Fibroblast of the aortic adventitia (primary cell): Measurements from ENCODE around the gene SYNE3. TPM values are rescaled to one million over a fixed set of nuclear protein-coding genes. Genes with fewer than 3 reads are reported as not detected.

Experiments
- DNase-seq: peaks from one replicate; pipeline ENCODE4 v3.0.0-alpha.2; 2010; ENCODE audit warnings: low read depth
- H3K4me3 ChIP-seq: 2 replicates; pipeline ENCODE4 v1.5.1; 2011; ENCODE audit warnings: low read depth, mild to moderate bottlenecking, control low read depth, low read length, moderate library complexity
- total RNA-seq: library from RNA; depleted of rRNA; stranded (reverse); fragments of >200 nt; gene quantifications from 2 replicates; pipeline ENCODE4 v1.2.3, GENCODE V29; 2012; ENCODE audit warnings: low replicate concordance
- TF ChIP-seq, protein P1 (sequence below): IDR thresholded peaks from 2 replicates; pipeline ENCODE4 v1.5.1; 2011; ENCODE audit warnings: mild to moderate bottlenecking, low read length, control low read depth, inconsistent platforms; ENCODE audit not compliant: insufficient read depth

The SYNE3 gene
- total RNA-seq, 1 donor, result 63.4 TPM

DNA sequence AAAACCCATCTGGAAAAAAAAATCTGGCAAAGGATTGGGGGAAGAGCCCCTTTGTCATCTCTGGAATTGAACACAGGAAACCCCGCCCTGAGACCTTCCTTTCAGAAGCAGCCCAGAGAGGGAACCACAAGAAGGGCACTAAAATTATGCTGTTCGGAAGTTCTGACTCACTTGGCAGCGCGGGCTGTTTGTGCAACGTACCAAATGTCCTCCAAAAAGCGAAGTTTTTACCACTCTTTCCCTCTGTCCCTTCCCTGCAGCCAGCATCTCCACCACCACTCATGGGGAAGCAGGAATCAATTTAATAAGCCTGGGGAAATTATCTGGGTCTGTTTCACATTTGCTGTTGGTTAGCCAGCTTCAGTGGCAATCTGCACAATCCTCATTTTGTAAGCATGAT is 3.2 kb upstream of the SYNE3 start:
- H3K4me3 ChIP-seq, result no peak overlapping the region
- TF ChIP-seq, protein P1, sequence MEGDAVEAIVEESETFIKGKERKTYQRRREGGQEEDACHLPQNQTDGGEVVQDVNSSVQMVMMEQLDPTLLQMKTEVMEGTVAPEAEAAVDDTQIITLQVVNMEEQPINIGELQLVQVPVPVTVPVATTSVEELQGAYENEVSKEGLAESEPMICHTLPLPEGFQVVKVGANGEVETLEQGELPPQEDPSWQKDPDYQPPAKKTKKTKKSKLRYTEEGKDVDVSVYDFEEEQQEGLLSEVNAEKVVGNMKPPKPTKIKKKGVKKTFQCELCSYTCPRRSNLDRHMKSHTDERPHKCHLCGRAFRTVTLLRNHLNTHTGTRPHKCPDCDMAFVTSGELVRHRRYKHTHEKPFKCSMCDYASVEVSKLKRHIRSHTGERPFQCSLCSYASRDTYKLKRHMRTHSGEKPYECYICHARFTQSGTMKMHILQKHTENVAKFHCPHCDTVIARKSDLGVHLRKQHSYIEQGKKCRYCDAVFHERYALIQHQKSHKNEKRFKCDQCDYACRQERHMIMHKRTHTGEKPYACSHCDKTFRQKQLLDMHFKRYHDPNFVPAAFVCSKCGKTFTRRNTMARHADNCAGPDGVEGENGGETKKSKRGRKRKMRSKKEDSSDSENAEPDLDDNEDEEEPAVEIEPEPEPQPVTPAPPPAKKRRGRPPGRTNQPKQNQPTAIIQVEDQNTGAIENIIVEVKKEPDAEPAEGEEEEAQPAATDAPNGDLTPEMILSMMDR, result no peak
- DNase-seq, result peak; percentile 92

DNA sequence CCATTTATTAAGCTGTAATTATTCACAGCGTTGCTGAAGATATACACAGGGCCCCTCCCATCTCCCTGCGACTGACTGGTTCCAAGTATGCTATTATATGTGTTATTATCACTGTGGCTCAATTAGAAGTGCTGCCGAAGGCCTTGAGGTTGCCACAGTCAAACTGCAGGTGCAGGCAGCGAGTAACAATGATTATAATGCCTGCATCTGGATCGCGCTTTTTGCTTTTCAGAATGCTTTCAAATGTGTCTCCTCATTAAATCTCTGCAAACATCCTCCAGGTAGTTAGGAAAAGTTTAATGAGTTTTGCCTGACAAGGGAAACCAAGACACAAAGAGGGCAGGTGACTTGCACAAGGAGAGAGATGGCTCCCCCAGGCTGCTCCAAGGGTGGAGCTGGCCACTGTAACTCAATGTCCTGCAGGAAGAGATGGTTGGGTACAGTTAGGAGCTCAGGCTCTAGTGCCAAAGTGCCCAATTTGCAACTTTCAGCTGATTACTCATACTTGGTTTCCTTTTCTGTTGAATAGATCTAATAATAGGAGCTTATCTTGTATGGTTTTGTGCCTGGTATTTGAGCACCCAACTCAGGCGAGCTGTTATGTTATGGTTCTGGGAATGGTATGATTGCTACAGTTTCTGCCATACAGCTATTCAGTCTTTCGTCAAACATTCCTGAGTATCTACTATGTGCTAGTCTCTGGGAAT is 1.7 kb upstream of the SYNE3 start:
- no peak overlapping the region for H3K4me3 ChIP-seq
- TF ChIP-seq, protein P1, result no peak
- DNase-seq, result peak; percentile 90

DNA sequence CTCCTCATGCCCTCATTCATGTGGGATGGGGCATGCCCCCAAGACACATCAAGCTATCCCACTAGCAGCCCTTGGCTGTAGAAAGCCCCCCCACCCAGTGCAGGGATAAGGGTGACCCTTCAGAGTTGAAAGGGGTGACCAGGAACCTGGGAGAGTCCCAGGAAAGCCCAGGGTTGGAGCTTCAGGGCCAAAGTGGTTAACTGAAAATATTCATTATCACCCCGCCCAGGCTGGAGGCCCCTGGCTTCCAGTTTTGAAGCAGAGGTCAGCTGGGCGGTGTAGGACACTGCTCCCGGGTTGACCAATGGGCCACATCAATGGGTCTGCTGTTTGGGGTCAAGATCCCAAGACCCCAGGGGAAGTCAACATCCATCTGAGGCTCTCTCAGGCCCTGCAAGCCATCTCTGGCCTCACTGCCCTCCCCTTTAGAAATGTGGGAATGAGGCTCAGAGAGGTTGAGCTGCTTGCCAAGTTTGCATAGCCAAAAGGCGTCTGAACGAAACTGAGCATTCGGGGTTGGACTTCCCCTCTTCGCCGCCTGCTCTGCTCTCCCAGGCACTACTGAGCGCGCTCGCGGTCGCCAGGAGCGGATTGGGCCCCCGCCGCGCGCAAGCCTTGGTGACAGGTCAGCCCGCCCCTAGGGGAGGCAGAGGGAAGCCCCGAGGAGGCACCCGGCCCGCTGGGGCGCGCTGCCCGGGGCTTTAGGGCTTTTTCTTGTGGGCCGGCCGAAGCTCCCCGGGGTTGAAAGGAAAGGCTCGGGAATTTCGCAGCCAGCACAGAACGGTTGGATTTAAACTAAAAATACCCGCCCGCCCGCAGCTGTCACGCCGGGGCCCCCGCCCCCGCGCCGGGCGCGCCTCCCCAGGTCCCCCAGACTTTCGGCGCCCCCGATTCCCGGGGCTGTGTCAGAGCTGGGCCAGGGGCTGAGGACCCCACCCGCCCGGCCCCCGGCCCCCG is 576 bp downstream of the SYNE3 start:
- DNase-seq, result peak; percentile 70
- TF ChIP-seq, protein P1, result peak; percentile 44
- H3K4me3 ChIP-seq, result peak overlapping the region; percentile 71

DNA sequence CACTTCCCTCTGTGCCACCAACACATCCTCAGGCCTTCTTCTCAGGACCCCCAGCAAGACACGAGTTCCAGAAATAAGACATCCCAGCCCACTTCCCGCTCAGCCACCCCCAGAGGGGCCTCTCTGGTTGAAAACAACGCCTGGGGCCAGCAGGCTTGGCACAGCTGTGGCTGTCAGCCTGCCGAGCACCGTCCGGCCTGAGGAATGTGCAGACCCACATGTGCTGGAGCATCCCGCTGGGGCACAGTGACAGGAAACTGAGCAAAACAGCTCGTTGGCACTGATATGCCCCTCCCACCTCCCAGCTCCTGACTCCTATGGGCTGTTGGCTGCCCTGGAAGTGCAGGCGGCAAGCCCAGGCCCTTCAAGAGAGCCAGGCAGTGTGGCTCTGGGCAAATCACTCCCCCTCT is 1.4 kb downstream of the SYNE3 start:
- peak; percentile 42 for DNase-seq
- H3K4me3 ChIP-seq, result peak overlapping the region; percentile 71
- TF ChIP-seq, protein P1, result no peak

DNA sequence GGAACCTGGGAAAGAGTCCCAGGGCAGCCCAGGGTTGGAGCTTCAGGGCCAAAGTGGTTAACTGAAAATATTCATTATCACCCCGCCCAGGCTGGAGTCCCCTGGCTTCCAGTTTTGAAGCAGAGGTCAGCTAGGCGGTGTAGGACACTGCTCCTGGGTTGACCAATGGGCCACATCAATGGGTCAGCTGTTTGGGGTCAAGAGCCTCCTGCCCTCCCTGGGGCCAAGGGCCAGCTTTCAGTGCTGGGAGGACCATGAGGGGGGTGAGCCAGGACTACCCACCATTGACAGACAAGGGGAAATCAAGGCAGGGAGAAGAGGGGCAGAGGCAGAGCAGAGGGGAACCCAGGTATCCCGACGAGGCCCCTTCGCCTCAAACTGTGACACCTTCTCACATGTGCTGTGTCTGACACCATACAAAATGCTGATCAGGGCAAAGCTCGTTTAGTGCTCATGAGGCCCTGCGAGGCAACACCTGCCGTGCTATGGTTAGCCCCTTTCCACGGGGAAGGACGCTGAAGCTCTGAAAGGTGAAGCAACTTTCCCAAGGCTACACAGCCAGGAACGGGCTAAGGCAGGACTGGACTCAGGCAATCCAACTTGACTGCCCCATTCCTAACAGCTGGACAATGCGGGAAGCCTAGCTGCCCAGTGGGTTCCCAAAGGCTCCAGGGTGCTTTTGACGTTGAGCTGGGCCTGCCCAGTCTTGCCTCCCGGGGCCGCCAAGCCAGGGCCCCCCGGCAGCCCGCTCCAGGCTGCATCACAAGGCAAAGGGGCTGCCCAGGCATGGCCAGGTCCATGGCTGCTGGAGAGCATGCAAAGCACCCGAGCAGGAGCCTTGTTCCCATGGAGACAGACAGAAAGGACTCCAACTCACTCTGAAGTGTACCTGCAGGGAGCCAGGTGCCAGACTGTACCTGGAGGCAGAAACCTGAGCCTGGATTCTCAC is 2.0 kb downstream of the SYNE3 start:
- no peak for DNase-seq
- TF ChIP-seq, protein P1, result no peak
- H3K4me3 ChIP-seq, result peak overlapping the region; percentile 71

DNA sequence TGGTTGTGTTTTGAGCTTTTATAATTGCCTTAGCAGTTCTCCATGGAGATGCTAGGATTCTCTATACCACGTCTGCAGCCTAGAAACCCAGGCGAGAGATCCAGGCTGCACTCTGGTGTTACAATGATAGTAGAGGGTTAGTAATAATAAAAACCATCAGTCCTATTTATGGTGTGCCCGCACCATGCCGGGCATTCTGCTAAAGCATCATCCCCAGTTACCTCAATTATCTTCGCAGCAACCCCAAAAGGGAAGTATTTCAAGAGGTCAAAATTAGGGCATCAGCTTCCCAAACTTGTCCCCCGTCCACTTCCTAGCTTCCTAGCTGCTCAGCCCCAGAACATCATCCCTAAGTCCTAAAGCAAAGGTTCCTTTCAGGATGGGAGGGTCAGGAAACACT is 3.2 kb downstream of the SYNE3 start:
- DNase-seq, result no peak
- H3K4me3 ChIP-seq, result no peak overlapping the region
- TF ChIP-seq, protein P1, result no peak
